ENCODE data around the gene TIAM1.

DNA sequence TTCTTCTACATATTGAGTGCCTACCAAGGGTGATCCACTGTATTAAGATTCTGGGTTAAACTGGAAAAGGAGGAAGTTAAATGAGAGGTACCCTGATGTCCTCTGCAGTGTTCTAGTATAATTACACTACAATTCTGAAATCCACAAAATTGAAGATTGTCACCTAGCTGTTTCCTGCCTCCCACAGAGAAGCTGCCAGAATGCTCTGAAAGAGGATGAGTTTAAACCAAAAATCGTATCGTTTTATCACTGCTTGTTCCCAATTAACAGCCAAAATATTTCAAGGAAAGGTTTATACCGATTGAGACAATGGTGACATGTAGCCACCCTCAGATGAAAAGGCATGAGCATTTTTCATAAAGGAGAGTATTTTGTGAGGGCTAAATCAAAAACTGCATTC, 28.0 kb downstream of the TIAM1 start:
- no peak for TF ChIP-seq POLR2A (IDR thresholded peaks at IDR 0.05)
- TF ChIP-seq CTCF (IDR thresholded peaks at IDR 0.05): no peak
